ENCODE data around the gene FANCD2.

- TF ChIP-seq CTCF (conservative IDR thresholded peaks at IDR 0.05; ENCODE audit: low read depth, low read length) (no peak), EZH2 (IDR thresholded peaks at IDR 0.05; ENCODE audit: borderline replicate concordance, low read depth, low read length, poor library complexity, severe bottlenecking) (no peak)
Measured at GRCh38 chr3:10019326-10019725, 6.9 kb upstream of the FANCD2 start.
